MCF 10A (cell line): ENCODE measurements around the gene UBTD1. TPM values are rescaled to one million over a fixed set of nuclear protein-coding genes. Genes with fewer than 3 reads are reported as not detected.

Experiments used
- BruUV-seq: library from RNA; stranded (reverse); fragments of 400-500 nt; replicated peaks from 2 replicates; lab custom pipeline; 2021; lab: Mats Ljungman, UMichigan
- CTCF ChIA-PET: fragments of 300-600 bp; sonication (Branson Sonifier 250); formaldehyde crosslinking; extraction: SDS; loops from one replicate; lab custom pipeline; 2021; ENCODE audit warnings: antibody characterized with exemption, inconsistent platforms; lab: Yijun Ruan, JAX
- POLR2A ChIA-PET: fragments of 300-600, 350-650 bp; sonication (Branson Sonifier 250); formaldehyde crosslinking; extraction: SDS; loops from one replicate; lab custom pipeline; 2020; ENCODE audit warnings: antibody characterized with exemption, inconsistent platforms; lab: Yijun Ruan, JAX
- DNase-seq: peaks from one replicate; pipeline ENCODE4 v3.0.0-alpha.2; 2018; ENCODE audit not compliant: unreplicated experiment
- H3K27ac Mint-ChIP-seq: one replicate; pipeline ENCODE4 v1.8.0; 2022; ENCODE audit warnings: mild to moderate bottlenecking, low read depth, mixed read lengths; ENCODE audit not compliant: unreplicated experiment
- H3K27me3 Mint-ChIP-seq: one replicate; pipeline ENCODE4 v1.8.0; 2022; ENCODE audit warnings: mixed read lengths; ENCODE audit not compliant: insufficient read depth, unreplicated experiment
- H3K36me3 Mint-ChIP-seq: one replicate; pipeline ENCODE4 v1.8.0; 2022; ENCODE audit warnings: mild to moderate bottlenecking, moderate library complexity, mixed read lengths; ENCODE audit not compliant: insufficient read depth, unreplicated experiment
- H3K4me1 Mint-ChIP-seq: one replicate; pipeline ENCODE4 v1.8.0; 2022; ENCODE audit warnings: mixed read lengths; ENCODE audit not compliant: insufficient read depth, unreplicated experiment
- H3K4me3 Mint-ChIP-seq: one replicate; pipeline ENCODE4 v1.8.0; 2022; ENCODE audit warnings: mild to moderate bottlenecking, moderate library complexity, mixed read lengths; ENCODE audit not compliant: unreplicated experiment
- H3K9me3 Mint-ChIP-seq: one replicate; pipeline ENCODE4 v1.8.0; 2022; ENCODE audit warnings: mixed read lengths; ENCODE audit not compliant: unreplicated experiment
- CTCF ChIP-seq: fragments of 200-600 bp; IDR thresholded peaks from one replicate; pipeline ENCODE4 v1.8.0; 2022; ENCODE audit warnings: antibody characterized with exemption, mild to moderate bottlenecking; ENCODE audit not compliant: unreplicated experiment
- intact Hi-C: fragments of 100-400 bp; cut with micrococcal nuclease; formaldehyde crosslinking; loops from 2 replicates; pipeline ENCODE4 v1.14.1; 2022
- total RNA-seq: library from RNA; stranded (reverse); gene quantifications from 2 replicates; pipeline ENCODE4 v1.2.3, GENCODE V29; 2022

The UBTD1 gene
- total RNA-seq, 1 experiment from 2014 or later = 7.2 TPM

- DNase-seq = no peak
- no peak for TF ChIP-seq CTCF
- Mint-ChIP-seq H3K27ac (no peak overlapping the region), H3K27me3 (no peaks in the 10 kb centered on the region), H3K4me3 (no peak overlapping the region), H3K9me3 (no peaks in the 10 kb centered on the region), H3K36me3 (peaks cover 7% of the 10 kb centered on the region), H3K4me1 (peaks cover 26% of the 10 kb centered on the region)
- intact Hi-C loops = no loop called here
- CTCF ChIA-PET = interaction anchor here (0.6 to 5.2 kb wide), 5 partner anchors 8 to 122 kb away, joined by 3 to 23 read pairs (median 3); partner anchors contain the start of gene ANKRD2
- POLR2A ChIA-PET = no interaction called here
- no TSS peak for BruUV-seq
Measured at GRCh38 chr10:97580421-97581367, 82.0 kb downstream of the UBTD1 start.

DNA sequence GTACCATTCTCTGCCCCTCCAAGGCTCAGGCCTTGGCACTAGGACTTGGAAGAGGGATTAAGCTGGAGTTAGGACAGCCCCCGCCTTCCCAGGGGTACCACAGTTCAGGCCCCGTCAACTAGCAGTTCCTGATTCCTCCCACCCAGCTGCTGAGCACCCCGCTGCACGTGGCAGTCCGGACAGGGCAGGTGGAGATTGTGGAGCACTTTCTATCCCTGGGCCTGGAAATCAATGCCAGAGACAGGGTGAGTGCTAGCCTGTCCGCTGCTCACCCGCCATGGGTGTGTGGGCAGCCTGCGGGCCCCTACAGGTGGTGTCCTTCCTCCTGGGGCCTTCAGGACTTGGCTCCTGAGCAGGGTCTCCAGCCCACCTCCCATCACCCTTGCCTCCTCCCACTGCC, 83.4 kb downstream of the UBTD1 start:
- POLR2A ChIA-PET = interaction anchor here (1.0 to 1.3 kb wide), 2 partner anchors 27 to 137 kb away, joined by 3 read pairs; no protein-coding TSS in a partner anchor
- H3K4me1 Mint-ChIP-seq = peaks cover 22% of the 10 kb centered on the region
- no peak for TF ChIP-seq CTCF
- peaks cover 7% of the 10 kb centered on the region for H3K36me3 Mint-ChIP-seq
- intact Hi-C loops = no loop called here
- no TSS peak for BruUV-seq
- CTCF ChIA-PET = interaction anchor here (0.6 to 5.2 kb wide), 4 partner anchors 9 to 122 kb away, joined by 4 to 23 read pairs (median 8); partner anchors contain the start of gene ANKRD2
- H3K9me3 Mint-ChIP-seq = no peaks in the 10 kb centered on the region
- no peak for DNase-seq
- H3K4me3 Mint-ChIP-seq = no peak overlapping the region
- H3K27ac Mint-ChIP-seq = no peak overlapping the region
- H3K27me3 Mint-ChIP-seq = no peaks in the 10 kb centered on the region

- ChIA-PET POLR2A (interaction anchor here (0.6 to 3.2 kb wide), 15 partner anchors 7 to 87 kb away, joined by 3 to 19 read pairs (median 4); partner anchors contain the start of genes ANKRD2 and UBTD1), CTCF (interaction anchor here (1.0 to 5.2 kb wide), 7 partner anchors 8 to 49 kb away, joined by 3 to 23 read pairs (median 3); no protein-coding TSS in a partner anchor)
- BruUV-seq = no TSS peak
- Mint-ChIP-seq H3K27me3 (no peaks in the 10 kb centered on the region), H3K27ac (no peak overlapping the region), H3K36me3 (peaks cover 7% of the 10 kb centered on the region), H3K4me1 (peaks cover 22% of the 10 kb centered on the region), H3K4me3 (no peak overlapping the region), H3K9me3 (no peaks in the 10 kb centered on the region)
- no peak for TF ChIP-seq CTCF
- DNase-seq = no peak
- intact Hi-C loops = no loop called here
Measured at GRCh38 chr10:97583476-97583875, 84.8 kb downstream of the UBTD1 start.
